CD4-positive, alpha-beta T cell treated with Interleukin-15 for 1 hour (primary cell): ENCODE results near the gene SLC16A10.

ENCODE experiments used
- DNase-seq: peaks from one replicate; pipeline ENCODE4 v3.0.0-alpha.2; 2020

Gene SLC16A10

DNA sequence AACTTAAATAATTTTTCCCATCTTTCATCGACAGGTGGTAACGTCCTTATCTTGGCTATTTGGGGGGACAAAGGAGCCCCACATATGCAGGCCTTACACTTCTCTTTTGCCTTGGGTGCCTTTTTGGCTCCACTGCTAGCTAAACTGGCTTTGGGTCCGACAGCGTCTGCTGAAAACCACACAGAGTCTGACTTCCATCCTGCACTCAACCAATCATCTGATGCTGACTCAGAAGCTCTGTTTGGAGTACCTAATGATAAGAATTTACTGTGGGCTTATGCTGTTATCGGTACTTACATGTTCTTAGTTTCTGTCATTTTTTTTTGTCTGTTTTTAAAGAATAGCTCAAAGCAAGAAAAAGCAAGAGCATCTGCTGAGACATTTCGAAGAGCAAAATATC lies 178.5 kb downstream of the SLC16A10 start:
- no peak for DNase-seq

GRCh38 chr6:111266276-111266675 lies 179.0 kb downstream of the SLC16A10 start:
- DNase-seq, result no peak

DNA sequence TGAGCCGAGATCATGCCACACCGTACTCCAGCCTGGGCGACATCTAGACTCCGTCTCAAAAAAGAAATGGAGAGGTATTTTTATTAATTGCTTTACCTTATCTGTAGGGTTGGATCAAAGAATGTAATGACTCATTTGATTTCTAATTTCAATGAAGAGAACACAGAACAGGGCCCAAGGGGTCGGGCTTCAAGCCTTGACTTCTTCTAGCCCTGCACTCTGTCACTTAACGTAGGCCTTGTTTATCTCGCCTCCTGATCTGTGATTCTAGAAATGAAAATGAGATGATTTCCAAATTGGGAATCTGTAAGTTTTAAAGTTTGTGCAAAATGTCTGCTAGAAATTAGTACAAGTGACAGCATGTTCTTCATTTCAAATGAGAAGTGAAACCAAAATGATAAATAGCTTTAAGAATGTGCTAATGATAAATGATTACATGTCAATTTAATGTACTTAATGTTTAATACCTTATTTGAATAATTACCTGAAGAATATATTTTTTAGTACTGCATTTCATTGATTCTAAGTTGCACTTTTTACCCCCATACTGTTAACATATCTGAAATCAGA lies 180.5 kb downstream of the SLC16A10 start:
- DNase-seq, result no peak

- no peak for DNase-seq
Measured at GRCh38 chr6:111269401-111269970, 182.2 kb downstream of the SLC16A10 start.

DNA sequence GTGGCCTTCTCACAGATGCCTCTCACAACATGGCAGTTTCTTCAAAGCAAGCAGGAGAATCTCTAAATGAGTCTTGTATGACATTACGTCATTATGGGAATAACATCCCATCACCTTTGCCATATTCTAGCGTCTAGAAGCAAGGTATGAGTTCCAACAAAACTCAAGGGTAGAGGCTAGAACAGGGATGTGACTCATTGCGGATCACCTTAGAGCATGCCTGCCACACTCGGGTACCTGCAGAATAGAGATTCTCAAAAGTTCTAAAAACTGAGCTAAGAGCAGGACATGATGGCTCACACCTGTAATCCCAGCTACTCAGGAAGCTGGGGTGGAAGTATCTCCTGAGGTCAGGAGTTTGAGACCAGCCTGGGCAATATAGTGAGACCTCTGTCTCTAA lies 182.8 kb downstream of the SLC16A10 start:
- DNase-seq, result no peak

DNA sequence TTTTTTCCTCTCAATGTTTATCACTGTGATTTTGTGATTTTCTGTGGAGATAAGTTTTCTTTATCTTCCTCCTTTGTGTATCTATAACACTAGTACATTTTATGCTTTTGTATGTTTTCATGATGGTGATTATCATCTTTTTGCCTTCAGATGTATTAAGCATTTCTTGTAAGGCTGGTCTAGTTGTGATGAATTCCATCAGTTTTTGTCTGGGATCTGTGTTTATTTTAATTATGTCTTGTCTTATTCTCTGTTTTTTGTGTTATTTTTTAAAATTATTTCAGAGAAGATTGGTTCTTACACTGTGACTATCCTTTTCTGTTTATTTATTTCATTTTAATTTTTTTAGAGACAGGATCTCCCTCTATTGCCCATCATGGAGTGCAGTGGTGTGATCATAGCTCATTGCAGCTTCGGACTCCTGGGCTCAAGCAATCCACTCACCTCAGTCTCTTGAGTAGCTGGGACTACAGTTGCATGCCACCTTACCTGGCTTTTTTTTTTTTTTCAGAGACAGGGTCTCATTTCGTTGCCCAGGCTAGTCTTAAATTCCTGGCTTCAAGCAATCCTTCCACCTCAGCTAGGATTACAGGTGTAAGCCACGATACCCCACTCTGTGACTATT lies 187.4 kb downstream of the SLC16A10 start:
- no peak for DNase-seq

DNA sequence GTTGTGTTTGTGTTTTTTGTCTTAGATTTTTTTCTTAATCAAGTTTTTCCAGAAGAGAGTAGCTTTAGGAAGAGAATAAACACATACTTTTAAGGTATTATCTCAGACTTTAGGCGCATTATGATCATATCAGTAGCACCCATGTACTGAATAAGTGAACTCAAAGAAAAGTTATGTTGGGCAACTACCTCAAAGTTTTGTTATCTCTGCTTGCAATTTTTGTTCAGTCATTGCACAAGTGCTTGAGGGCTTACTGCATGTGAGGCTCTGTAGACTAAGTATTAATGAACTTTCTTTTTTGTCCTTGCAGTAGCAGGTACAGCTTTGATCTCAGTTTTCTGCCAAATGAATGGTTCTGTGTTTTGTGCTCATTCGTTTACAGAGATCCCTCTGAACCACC lies 189.0 kb downstream of the SLC16A10 start:
- no peak for DNase-seq

DNA sequence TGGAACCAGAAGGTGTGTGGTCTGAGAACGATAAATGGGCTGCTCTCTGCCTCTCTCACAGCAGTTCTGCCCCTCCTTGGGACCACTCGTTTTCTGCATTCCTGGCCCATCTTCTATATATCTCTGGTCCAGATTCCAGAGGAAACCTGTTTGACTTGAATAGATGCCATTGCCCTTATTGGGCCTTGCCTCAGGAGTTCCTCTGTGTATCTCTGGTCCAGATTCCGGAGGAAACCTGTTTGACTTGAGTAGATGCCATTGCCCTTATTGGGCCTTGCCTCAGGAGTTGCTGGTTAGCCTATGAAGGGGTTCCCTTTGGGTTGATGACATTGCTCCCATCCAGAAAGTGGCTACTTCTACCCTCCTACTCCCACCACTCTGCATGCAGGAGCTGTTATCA lies 189.4 kb downstream of the SLC16A10 start:
- DNase-seq, result no peak

GRCh38 chr6:111277819-111278218 lies 190.5 kb downstream of the SLC16A10 start:
- DNase-seq, result no peak

GRCh38 chr6:111278731-111279130 lies 191.4 kb downstream of the SLC16A10 start:
- no peak for DNase-seq

GRCh38 chr6:111280445-111280955 lies 193.2 kb downstream of the SLC16A10 start:
- no peak for DNase-seq
